H9 (cell line): ENCODE results near the gene FBXL16. TPM values are rescaled to one million over a fixed set of nuclear protein-coding genes. Genes with fewer than 3 reads are reported as not detected.

Experiments
- DNase-seq: peaks from one replicate; pipeline ENCODE4 v3.0.0-alpha.2; 2017
- H2AFZ ChIP-seq: one replicate; pipeline ENCODE4 v1.6.1; 2013; ENCODE audit warnings: mild to moderate bottlenecking, low read length, control low read depth, moderate library complexity
- H2AK5ac ChIP-seq: 2 replicates; pipeline ENCODE4 v1.6.1; 2013; ENCODE audit warnings: low read length, control low read depth, mixed read lengths; ENCODE audit not compliant: insufficient read length
- H2BK120ac ChIP-seq: one replicate; pipeline ENCODE4 v1.6.1; 2013; ENCODE audit warnings: low read depth, mild to moderate bottlenecking, low read length, control low read depth, inconsistent platforms; ENCODE audit not compliant: poor library complexity, severe bottlenecking
- H2BK12ac ChIP-seq: 2 replicates; pipeline ENCODE4 v1.6.1; 2013; ENCODE audit warnings: low read length, control low read depth, mixed read lengths, low read depth; ENCODE audit not compliant: insufficient read length
- H2BK15ac ChIP-seq: 2 replicates; pipeline ENCODE4 v1.6.1; 2013; ENCODE audit warnings: low read depth, low read length, control low read depth
- H2BK20ac ChIP-seq: one replicate; pipeline ENCODE4 v1.6.1; 2013; ENCODE audit warnings: low read depth, mild to moderate bottlenecking, low read length, control low read depth, inconsistent platforms; ENCODE audit not compliant: poor library complexity, severe bottlenecking
- H2BK5ac ChIP-seq: 2 replicates; pipeline ENCODE4 v1.6.1; 2013; ENCODE audit warnings: low read length, control low read depth, mixed read lengths; ENCODE audit not compliant: insufficient read length
- H3K14ac ChIP-seq: 2 replicates; pipeline ENCODE4 v1.6.1; 2013; ENCODE audit warnings: low read length, control low read depth; ENCODE audit not compliant: insufficient read depth
- H3K18ac ChIP-seq: 2 replicates; pipeline ENCODE4 v1.6.1; 2013; ENCODE audit warnings: low read depth, mild to moderate bottlenecking, mixed read lengths, low read length, control low read depth; ENCODE audit not compliant: insufficient read length
- H3K23ac ChIP-seq: 2 replicates; pipeline ENCODE4 v1.6.1; 2013; ENCODE audit warnings: low read length, control low read depth, mixed read lengths, low read depth; ENCODE audit not compliant: insufficient read length
- H3K23me2 ChIP-seq: 2 replicates; pipeline ENCODE4 v1.6.1; 2013; ENCODE audit warnings: low read depth, mild to moderate bottlenecking, mixed read lengths, low read length, control low read depth; ENCODE audit not compliant: insufficient read length, poor library complexity, severe bottlenecking
- H3K27ac ChIP-seq: 2 replicates; pipeline ENCODE4 v1.5.1; 2013; ENCODE audit warnings: low read length, control low read depth, mixed read lengths, low read depth; ENCODE audit not compliant: insufficient read length
- H3K27me3 ChIP-seq: 2 replicates; pipeline ENCODE4 v1.6.1; 2013; ENCODE audit warnings: low read length, control low read depth, inconsistent platforms; ENCODE audit not compliant: insufficient read depth
- H3K4ac ChIP-seq: 2 replicates; pipeline ENCODE4 v1.6.1; 2013; ENCODE audit warnings: low read depth, mild to moderate bottlenecking, control low read depth, inconsistent platforms, low read length, moderate library complexity
- H3K4me1 ChIP-seq: 2 replicates; pipeline ENCODE4 v1.6.1; 2013; ENCODE audit warnings: low read length, control low read depth, inconsistent platforms; ENCODE audit not compliant: insufficient read depth
- H3K4me2 ChIP-seq: 2 replicates; pipeline ENCODE4 v1.6.1; 2013; ENCODE audit warnings: low read length, control low read depth, mixed read lengths; ENCODE audit not compliant: insufficient read length, insufficient read depth
- H3K56ac ChIP-seq: 2 replicates; pipeline ENCODE4 v1.6.1; 2013; ENCODE audit warnings: low read depth, mild to moderate bottlenecking, mixed read lengths, low read length, control low read depth; ENCODE audit not compliant: insufficient read length
- H3K79me1 ChIP-seq: 2 replicates; pipeline ENCODE4 v1.6.1; 2013; ENCODE audit warnings: low read depth, mild to moderate bottlenecking, moderate library complexity, low read length, control low read depth, inconsistent platforms; ENCODE audit not compliant: insufficient read depth, poor library complexity, severe bottlenecking
- H3K79me2 ChIP-seq: 2 replicates; pipeline ENCODE4 v1.6.1; 2013; ENCODE audit warnings: low read length, control low read depth, inconsistent platforms; ENCODE audit not compliant: insufficient read depth
- H3K9ac ChIP-seq: 2 replicates; pipeline ENCODE4 v1.6.1; 2013; ENCODE audit warnings: low read length, control low read depth, mixed read lengths; ENCODE audit not compliant: insufficient read length; ENCODE audit errors: extremely low read depth
- H3K9me3 ChIP-seq: one replicate; pipeline ENCODE4 v1.6.1; 2013; ENCODE audit warnings: low read depth, low read length, inconsistent platforms; ENCODE audit not compliant: control insufficient read depth
- H3T11ph ChIP-seq: one replicate; pipeline ENCODE4 v1.6.1; 2013; ENCODE audit warnings: mild to moderate bottlenecking, low read length, control low read depth, inconsistent platforms
- H4K20me1 ChIP-seq: one replicate; pipeline ENCODE4 v1.6.1; 2013; ENCODE audit not compliant: control insufficient read depth, insufficient read length, insufficient read depth
- H4K5ac ChIP-seq: 2 replicates; pipeline ENCODE4 v1.6.1; 2013; ENCODE audit warnings: low read depth, mild to moderate bottlenecking, mixed read lengths, low read length, control low read depth; ENCODE audit not compliant: insufficient read length
- H4K8ac ChIP-seq: replicated peaks from 2 replicates; pipeline ENCODE4 v1.6.1; 2013; ENCODE audit warnings: low read length, control low read depth, mixed read lengths, low read depth; ENCODE audit not compliant: insufficient read length
- H4K91ac ChIP-seq: 2 replicates; pipeline ENCODE4 v1.6.1; 2013; ENCODE audit warnings: low read depth, mild to moderate bottlenecking, moderate library complexity, mixed read lengths, low read length, control low read depth; ENCODE audit not compliant: insufficient read length
- H3K27ac Mint-ChIP-seq, 3 experiments: 2 replicates in 2 of 3; 3 replicates in 1 of 3; pipeline ENCODE4 v1.8.0; 2020 to 2021; ENCODE audit warnings: mixed read lengths in 3 of 3, mild to moderate bottlenecking in 1 of 3, moderate library complexity in 1 of 3
- H3K27me3 Mint-ChIP-seq: 2 replicates; pipeline ENCODE4 v1.8.0; 2021; ENCODE audit warnings: low read depth, mild to moderate bottlenecking, moderate library complexity, mixed read lengths
- H3K36me3 Mint-ChIP-seq, 3 experiments: 2 replicates in 2 of 3; 3 replicates in 1 of 3; pipeline ENCODE4 v1.8.0; 2020 to 2021; ENCODE audit warnings: low read depth in 3 of 3, mixed read lengths in 3 of 3; ENCODE audit not compliant: insufficient read depth in 1 of 3
- H3K4me1 Mint-ChIP-seq, 2 experiments: 2 replicates each; pipeline ENCODE4 v1.8.0; 2020; ENCODE audit warnings: mixed read lengths in 2 of 2
- H3K4me3 Mint-ChIP-seq, 2 experiments: 2 replicates in 1 of 2; 3 replicates in 1 of 2; pipeline ENCODE4 v1.8.0; 2020 to 2021; ENCODE audit warnings: mild to moderate bottlenecking in 2 of 2, mixed read lengths in 2 of 2, moderate library complexity in 1 of 2
- H3K9me3 Mint-ChIP-seq, 2 experiments: 2 replicates in 1 of 2; 3 replicates in 1 of 2; pipeline ENCODE4 v1.8.0; 2020; ENCODE audit warnings: mild to moderate bottlenecking in 2 of 2, mixed read lengths in 2 of 2, moderate library complexity in 1 of 2
- CTCF ChIP-seq: fragments of 200-600 bp; sonication (generic); conservative IDR thresholded peaks from 3 replicates; pipeline ENCODE4 v1.8.0; 2021; ENCODE audit warnings: antibody characterized with exemption, mild to moderate bottlenecking
- WGBS: extraction: QIAGEN DNeasy Blood & Tissue Kit; methylation state at CpG from one replicate; pipeline ENCODE4 v1.1.7; 2013; ENCODE audit warnings: missing lambda C conversion rate, low lambda C conversion rate, mixed read lengths; ENCODE audit not compliant: insufficient read length; ENCODE audit errors: extremely low coverage; 5-methylcytosine and 5-hydroxymethylcytosine counted together
- total RNA-seq: library from RNA; stranded (reverse); gene quantifications from 2 replicates; pipeline ENCODE4 v1.2.1, GENCODE V29; 2021

FBXL16 gene
- total RNA-seq, 1 experiment from 2014 or later, result 9.6 TPM

GRCh38 chr16:674214-674881, 31.3 kb downstream of the FBXL16 start:
- H3K9me3 Mint-ChIP-seq, result no peaks in the 10 kb centered on the region
- no peak overlapping the region for H3K56ac ChIP-seq
- no peak overlapping the region for H3K27ac ChIP-seq
- H3K79me1 ChIP-seq, result no peaks in the 10 kb centered on the region
- H2BK12ac ChIP-seq, result no peak overlapping the region
- H3K36me3 Mint-ChIP-seq, result peaks cover 11 to 25% (median 23%) of the 10 kb centered on the region in 3 experiments; a peak in 6 of 7 replicates
- H3K14ac ChIP-seq, result no peak overlapping the region
- TF ChIP-seq CTCF, result no peak
- no peak overlapping the region for H3K4me2 ChIP-seq
- H4K20me1 ChIP-seq, result no peaks in the 10 kb centered on the region
- no peaks in the 10 kb centered on the region for H3K27me3 ChIP-seq
- H4K5ac ChIP-seq, result no peak overlapping the region
- DNase-seq, result no peak
- no peak overlapping the region for H2BK15ac ChIP-seq
- no peak overlapping the region for H3K9ac ChIP-seq
- H3K4me1 Mint-ChIP-seq, result peaks cover 14 to 21% of the 10 kb centered on the region in 2 experiments
- H3K4me3 Mint-ChIP-seq, result peak overlapping the region in 1 of 2 experiments; percentile 69; a peak in 1 of 5 replicates
- no peaks in the 10 kb centered on the region for H3K9me3 ChIP-seq
- H3K18ac ChIP-seq, result no peak overlapping the region
- no peak overlapping the region for H3K23ac ChIP-seq
- H2AFZ ChIP-seq, result no peak overlapping the region
- H3K79me2 ChIP-seq, result no peaks in the 10 kb centered on the region
- no peak overlapping the region for H4K8ac ChIP-seq
- no peak overlapping the region for H3T11ph ChIP-seq
- no peak overlapping the region for H3K4ac ChIP-seq
- peaks cover 7% of the 10 kb centered on the region for H3K23me2 ChIP-seq
- H3K4me1 ChIP-seq, result no peaks in the 10 kb centered on the region
- H2BK5ac ChIP-seq, result no peak overlapping the region
- H2BK20ac ChIP-seq, result no peak overlapping the region
- H2BK120ac ChIP-seq, result no peak overlapping the region
- H3K27me3 Mint-ChIP-seq, result peaks cover 3% of the 10 kb centered on the region; the same call in 1 of the 2 replicates
- no peak overlapping the region for H2AK5ac ChIP-seq
- no peak overlapping the region for H4K91ac ChIP-seq
- no peak overlapping the region; a peak in 1 of 7 replicates for H3K27ac Mint-ChIP-seq
- WGBS, result no CpG with 5 or more reads among the region's 22 CpGs
